ENCODE data around the gene PPM1B. TPM values are rescaled to one million over a fixed set of nuclear protein-coding genes. Genes with fewer than 3 reads are reported as not detected.

The PPM1B gene
- total and polyA plus RNA-seq, 9 of the 15 experiments (the other 6 are each of a cell fraction or from before 2014, with no cell fraction given), result 8.9 to 44.0 (median 28.6) TPM

GRCh38 chr2:44167311-44167907 lies 1.3 kb upstream of the PPM1B start (continued):
- TF ChIP-seq, protein P1, sequence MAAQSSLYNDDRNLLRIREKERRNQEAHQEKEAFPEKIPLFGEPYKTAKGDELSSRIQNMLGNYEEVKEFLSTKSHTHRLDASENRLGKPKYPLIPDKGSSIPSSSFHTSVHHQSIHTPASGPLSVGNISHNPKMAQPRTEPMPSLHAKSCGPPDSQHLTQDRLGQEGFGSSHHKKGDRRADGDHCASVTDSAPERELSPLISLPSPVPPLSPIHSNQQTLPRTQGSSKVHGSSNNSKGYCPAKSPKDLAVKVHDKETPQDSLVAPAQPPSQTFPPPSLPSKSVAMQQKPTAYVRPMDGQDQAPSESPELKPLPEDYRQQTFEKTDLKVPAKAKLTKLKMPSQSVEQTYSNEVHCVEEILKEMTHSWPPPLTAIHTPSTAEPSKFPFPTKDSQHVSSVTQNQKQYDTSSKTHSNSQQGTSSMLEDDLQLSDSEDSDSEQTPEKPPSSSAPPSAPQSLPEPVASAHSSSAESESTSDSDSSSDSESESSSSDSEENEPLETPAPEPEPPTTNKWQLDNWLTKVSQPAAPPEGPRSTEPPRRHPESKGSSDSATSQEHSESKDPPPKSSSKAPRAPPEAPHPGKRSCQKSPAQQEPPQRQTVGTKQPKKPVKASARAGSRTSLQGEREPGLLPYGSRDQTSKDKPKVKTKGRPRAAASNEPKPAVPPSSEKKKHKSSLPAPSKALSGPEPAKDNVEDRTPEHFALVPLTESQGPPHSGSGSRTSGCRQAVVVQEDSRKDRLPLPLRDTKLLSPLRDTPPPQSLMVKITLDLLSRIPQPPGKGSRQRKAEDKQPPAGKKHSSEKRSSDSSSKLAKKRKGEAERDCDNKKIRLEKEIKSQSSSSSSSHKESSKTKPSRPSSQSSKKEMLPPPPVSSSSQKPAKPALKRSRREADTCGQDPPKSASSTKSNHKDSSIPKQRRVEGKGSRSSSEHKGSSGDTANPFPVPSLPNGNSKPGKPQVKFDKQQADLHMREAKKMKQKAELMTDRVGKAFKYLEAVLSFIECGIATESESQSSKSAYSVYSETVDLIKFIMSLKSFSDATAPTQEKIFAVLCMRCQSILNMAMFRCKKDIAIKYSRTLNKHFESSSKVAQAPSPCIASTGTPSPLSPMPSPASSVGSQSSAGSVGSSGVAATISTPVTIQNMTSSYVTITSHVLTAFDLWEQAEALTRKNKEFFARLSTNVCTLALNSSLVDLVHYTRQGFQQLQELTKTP (IDR thresholded peaks at IDR 0.05; ENCODE audit: low read depth in 1 of 2, partially characterized antibody in 2 of 2), result peak in 1 of 2 experiments; percentile 24
- TF ChIP-seq, protein P2, sequence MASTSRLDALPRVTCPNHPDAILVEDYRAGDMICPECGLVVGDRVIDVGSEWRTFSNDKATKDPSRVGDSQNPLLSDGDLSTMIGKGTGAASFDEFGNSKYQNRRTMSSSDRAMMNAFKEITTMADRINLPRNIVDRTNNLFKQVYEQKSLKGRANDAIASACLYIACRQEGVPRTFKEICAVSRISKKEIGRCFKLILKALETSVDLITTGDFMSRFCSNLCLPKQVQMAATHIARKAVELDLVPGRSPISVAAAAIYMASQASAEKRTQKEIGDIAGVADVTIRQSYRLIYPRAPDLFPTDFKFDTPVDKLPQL (IDR thresholded peaks at IDR 0.05; ENCODE audit: extremely low read depth, insufficient read length), result no peak
- peak; percentile 34 for TF ChIP-seq CHD4 (IDR thresholded peaks at IDR 0.05; ENCODE audit: insufficient read depth, insufficient replicate concordance, low read depth, low read length, poor library complexity, severe bottlenecking)
- TF ChIP-seq, protein P3, sequence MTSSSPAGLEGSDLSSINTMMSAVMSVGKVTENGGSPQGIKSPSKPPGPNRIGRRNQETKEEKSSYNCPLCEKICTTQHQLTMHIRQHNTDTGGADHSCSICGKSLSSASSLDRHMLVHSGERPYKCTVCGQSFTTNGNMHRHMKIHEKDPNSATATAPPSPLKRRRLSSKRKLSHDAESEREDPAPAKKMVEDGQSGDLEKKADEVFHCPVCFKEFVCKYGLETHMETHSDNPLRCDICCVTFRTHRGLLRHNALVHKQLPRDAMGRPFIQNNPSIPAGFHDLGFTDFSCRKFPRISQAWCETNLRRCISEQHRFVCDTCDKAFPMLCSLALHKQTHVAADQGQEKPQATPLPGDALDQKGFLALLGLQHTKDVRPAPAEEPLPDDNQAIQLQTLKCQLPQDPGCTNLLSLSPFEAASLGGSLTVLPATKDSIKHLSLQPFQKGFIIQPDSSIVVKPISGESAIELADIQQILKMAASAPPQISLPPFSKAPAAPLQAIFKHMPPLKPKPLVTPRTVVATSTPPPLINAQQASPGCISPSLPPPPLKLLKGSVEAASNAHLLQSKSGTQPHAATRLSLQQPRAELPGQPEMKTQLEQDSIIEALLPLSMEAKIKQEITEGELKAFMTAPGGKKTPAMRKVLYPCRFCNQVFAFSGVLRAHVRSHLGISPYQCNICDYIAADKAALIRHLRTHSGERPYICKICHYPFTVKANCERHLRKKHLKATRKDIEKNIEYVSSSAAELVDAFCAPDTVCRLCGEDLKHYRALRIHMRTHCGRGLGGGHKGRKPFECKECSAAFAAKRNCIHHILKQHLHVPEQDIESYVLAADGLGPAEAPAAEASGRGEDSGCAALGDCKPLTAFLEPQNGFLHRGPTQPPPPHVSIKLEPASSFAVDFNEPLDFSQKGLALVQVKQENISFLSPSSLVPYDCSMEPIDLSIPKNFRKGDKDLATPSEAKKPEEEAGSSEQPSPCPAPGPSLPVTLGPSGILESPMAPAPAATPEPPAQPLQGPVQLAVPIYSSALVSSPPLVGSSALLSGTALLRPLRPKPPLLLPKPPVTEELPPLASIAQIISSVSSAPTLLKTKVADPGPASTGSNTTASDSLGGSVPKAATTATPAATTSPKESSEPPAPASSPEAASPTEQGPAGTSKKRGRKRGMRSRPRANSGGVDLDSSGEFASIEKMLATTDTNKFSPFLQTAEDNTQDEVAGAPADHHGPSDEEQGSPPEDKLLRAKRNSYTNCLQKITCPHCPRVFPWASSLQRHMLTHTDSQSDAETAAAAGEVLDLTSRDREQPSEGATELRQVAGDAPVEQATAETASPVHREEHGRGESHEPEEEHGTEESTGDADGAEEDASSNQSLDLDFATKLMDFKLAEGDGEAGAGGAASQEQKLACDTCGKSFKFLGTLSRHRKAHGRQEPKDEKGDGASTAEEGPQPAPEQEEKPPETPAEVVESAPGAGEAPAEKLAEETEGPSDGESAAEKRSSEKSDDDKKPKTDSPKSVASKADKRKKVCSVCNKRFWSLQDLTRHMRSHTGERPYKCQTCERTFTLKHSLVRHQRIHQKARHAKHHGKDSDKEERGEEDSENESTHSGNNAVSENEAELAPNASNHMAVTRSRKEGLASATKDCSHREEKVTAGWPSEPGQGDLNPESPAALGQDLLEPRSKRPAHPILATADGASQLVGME (CRISPR knock-in tag; IDR thresholded peaks at IDR 0.05), result no peak
- no peak for TF ChIP-seq POLR2H (tag; IDR thresholded peaks at IDR 0.05; ENCODE audit: low read depth)
- TF ChIP-seq ARID1B (IDR thresholded peaks at IDR 0.05), result 0 out of 2 replicates have a peak, but pooled peaks have one; percentile 7

Data from K562 (cell line).